Right renal pelvis (tissue), 4 donors: ENCODE results near the gene C1QTNF6. TPM values are rescaled to one million over a fixed set of nuclear protein-coding genes. Genes with fewer than 3 reads are reported as not detected.

Source experiments
- DNase-seq, 4 donors: peaks; one replicate each; pipeline ENCODE4 v3.0.0-alpha.2; 2013; ENCODE audit warnings: low read depth in 4 of 4, low spot score in 3 of 4, missing footprints in 1 of 4
- polyA plus RNA-seq, 4 donors: library from polyadenylated mRNA; unstranded; fragments of 120-200 nt; gene quantifications; one replicate each; pipeline ENCODE4 v1.2.1, GENCODE V29; 2013; ENCODE audit not compliant: insufficient read length in 4 of 4

The C1QTNF6 gene
- polyA plus RNA-seq, 4 donors = 29.9 to 33.2 (median 31.9) TPM

- no peak for DNase-seq
These were observed 36.8 kb upstream of the C1QTNF6 start for GRCh38 chr22:37224757-37225420.

GRCh38 chr22:37223965-37224551 lies 36.0 kb upstream of the C1QTNF6 start:
- no peak for DNase-seq

DNA sequence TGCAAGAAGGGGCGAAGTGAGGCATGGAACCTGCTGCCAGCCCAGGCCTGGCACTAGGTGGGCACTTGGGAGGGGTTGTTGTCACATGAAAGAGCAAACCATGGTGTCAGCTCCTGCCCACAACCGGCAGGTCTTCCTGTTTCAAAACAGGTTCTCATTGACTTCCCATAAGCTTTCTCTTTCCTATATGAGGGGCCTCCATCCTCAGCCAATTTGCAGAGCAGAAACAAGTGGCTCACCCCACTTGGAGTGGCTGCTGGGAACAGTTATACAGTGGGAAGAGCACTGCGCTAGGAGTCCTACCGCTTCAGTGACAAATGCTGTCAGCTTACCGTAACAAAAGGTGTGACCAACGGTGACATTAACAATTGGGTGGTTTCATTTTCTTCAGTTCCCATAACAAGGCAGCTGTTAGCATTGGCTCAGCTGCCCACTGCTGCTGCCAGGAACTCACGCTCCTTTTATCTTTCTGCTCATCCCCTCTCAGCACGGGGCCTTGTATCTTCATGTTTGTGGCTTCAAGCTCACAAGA lies 34.5 kb upstream of the C1QTNF6 start:
- DNase-seq = no peak

- DNase-seq = no peak
These were observed 33.6 kb upstream of the C1QTNF6 start for GRCh38 chr22:37221424-37222333.

DNA sequence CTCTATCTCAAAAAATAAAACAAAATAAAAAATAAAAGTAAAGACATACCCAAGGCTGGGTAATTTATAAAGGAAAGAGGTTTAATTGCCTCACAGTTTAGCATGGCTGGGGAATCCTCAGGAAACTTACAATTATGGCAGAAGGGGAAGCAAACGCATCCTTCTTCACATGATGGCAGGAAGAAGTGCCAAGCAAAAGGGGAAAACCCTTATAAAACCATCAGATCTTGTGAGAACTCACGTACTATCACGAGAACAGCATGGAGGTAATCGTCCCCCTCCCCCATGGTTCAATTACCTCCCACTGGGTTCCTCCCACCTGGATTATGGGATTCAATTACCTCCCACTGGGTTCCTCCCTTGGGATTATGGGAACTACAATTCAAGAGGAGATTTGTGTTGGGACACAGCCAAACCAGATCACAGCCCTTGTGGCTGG lies 32.5 kb upstream of the C1QTNF6 start:
- DNase-seq = no peak

GRCh38 chr22:37219533-37219932 lies 31.5 kb upstream of the C1QTNF6 start:
- DNase-seq = no peak

- DNase-seq = no peak
These were observed 30.8 kb upstream of the C1QTNF6 start for GRCh38 chr22:37218771-37219411.

DNA sequence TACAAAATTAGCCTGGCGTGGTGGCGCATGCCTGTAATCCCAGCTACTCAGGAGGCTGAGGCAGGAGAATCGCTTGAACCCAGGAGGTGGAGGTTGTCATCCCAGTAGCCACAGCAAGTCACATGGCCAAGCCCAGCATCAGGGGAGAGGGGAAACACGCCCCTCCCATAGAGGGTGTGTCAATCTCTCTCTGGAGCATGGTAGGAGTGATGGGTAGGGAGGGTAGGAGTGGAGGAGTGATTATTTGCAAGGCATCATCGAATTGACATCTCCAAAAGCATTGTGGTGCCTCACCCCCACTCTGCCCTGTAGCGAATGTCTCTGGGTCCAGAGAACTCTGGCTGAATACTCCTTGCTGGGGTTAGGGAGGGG lies 30.3 kb upstream of the C1QTNF6 start:
- no peak for DNase-seq

DNA sequence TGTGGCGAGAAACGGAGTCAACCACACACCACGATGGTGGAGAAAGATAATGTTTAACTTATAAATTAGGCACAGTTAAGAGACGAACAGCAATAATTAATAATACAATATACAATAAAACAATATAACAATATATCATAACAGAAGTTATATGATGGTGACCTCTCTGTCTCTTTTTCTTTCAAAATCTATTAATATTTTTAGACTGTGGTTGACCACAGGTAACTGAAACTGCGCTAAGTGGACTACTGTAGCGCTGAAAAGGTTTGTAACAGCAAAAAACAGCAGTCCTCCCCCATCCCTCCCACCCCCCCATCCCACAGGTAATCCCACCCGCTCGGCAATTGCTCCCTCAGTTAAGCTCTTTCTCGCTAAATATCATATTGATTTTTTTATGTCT lies 27.8 kb upstream of the C1QTNF6 start:
- no peak for DNase-seq

GRCh38 chr22:37214731-37215030 lies 26.6 kb upstream of the C1QTNF6 start:
- DNase-seq = no peak

DNA sequence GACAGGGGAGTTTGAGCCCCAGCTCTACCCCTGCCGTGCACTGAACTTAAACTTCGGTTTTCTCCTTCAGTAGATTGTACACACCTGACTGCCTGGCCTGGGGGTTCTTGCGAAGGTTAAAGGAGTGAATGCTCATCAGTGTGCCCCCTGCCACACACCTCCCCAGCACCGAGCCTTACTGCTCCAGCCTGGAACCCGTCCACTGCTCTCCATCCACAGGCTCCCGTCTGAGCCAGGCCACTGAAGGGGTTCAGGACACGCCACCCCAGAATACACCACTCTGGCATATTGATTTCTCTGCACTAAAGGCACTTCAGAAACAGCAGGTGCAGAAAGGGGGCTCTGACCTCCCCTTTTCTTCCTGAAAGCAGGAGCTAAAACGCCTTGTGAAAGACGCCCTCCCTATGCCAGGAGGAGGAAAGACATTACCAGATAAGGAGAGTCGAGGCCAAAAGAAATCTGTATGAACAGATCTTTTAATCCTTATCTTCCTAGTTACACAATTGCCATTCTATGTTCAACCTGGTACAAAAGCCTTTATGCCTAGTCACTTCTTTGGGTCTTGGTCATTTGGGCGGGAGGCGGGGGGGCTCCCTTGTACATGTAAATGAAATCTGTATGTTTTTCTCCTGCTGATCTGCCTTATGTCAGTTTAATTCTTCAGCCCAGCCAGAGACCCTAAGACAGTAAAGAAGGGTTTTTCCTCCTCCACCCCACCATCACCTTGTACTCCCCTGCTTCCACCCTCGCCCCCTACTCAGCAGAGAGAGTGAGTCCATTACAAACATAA lies 26.1 kb upstream of the C1QTNF6 start:
- DNase-seq = no peak

GRCh38 chr22:37213218-37213855 lies 25.3 kb upstream of the C1QTNF6 start:
- no peak for DNase-seq

DNA sequence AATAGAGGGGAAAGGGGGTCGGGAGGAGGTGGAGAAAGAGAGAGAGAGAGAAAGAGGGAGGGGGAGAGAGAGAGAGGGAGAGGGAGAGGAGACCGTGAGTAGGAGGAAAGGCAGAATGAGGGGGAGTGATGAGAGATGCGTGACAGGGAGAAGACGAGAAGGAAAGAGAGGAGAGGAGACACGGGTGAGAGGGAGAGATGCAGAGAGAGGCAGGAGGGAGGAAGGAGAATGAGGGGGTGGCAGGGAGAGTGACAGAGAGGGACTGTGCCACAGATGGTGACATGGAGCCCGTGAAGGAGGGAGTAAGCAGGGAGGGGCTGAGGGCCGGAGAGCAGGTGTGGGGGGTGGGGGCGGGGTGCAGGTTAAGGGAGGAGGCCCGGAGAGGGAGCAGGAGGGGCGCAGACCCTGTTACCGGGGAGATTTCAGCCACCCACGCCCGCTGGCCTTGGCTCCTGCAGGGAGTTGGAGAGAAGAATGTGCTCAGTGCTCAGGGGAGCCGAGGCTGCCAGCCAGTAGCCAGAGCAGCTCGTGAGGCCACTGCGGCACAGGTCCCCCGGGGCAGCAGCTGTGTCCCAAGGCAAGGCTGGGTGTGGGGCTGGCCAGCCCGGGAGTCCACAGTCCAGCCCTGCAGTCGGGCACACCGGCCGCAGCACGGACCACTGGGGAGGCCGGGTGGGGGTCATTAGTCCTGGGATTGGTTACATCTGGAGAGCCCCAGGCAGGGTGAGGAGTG lies 24.3 kb upstream of the C1QTNF6 start, which contains the start of gene SSTR3:
TSS of gene SSTR3 (minus strand) at position 304 of the 733 bp plus-strand sequence. CDS start 4,674 bp downstream, outside the sequence.
- no peak for DNase-seq

- DNase-seq = no peak
These were observed 23.8 kb upstream of the C1QTNF6 start for GRCh38 chr22:37211866-37212173.

DNA sequence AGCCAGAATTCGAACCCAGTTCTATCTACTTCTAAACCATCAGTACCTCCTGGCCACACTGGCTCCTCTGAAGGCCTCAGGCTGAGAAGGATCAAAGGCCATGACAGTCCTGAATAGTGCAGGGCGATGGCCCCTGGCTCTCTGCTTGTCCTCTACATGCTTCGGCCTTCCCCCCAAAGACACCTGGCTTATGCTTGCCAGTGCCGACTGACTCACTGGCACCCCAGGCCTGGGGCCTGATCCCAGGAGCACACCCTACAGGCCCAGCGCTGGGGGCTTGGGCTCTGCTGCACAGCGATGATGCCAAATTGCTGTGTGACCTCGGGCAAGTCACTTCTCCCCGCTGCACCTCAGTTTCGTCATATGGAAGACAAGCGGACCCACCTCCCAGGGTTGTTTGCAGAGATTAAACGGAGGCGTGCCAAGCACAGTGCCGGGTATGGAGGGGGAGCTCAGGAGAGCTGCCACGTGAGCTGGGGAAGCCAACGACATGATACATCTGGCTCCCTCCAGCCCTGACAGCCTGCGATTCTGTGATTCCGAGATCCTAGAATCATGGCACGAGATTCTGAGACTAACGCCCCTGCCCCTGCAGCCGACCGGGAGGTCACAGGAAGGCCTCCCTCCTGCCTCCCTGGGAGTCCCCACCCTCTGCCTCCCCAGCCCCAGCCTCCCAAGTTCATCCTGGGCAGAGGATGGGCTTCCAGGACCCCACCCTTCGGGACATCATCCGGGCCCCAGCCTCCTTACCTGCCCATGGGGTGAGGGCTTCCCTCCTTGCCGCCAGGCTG lies 23.2 kb upstream of the C1QTNF6 start:
- no peak for DNase-seq

GRCh38 chr22:37210041-37210803 lies 22.2 kb upstream of the C1QTNF6 start:
- no peak for DNase-seq

GRCh38 chr22:37209140-37209845 lies 21.2 kb upstream of the C1QTNF6 start:
- DNase-seq = no peak
